Measurements from ENCODE around the gene KRTAP3-1.

KRTAP3-1 gene

DNA sequence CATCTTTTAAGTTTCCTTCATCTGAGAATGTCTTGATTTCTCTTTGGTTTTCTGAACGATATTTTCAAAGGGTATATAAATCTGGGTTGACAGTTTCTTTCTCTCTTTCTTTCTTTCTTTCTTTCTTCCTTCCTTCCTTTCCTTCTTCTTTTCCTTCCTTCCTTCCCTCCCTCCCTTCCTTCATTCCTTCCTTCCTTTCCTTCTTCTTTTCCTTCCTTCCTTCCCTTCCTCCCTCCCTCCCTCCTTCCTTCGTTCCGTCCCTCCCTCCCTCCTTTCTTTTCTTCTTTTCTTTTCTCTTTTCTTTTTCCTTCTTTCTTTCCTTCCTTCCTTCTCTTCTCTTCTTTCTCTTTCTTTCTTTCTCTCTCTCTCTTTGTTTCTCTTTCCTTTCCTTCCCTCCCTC, 34.6 kb downstream of the KRTAP3-1 start:
- no peak for TF ChIP-seq CSDC2 (CRISPR knock-in tag; IDR thresholded peaks at IDR 0.05)
- no peak for TF ChIP-seq BACH2 (CRISPR knock-in tag; IDR thresholded peaks at IDR 0.05; ENCODE audit: borderline replicate concordance)
- no peak for TF ChIP-seq ISL1 (CRISPR knock-in tag; IDR thresholded peaks at IDR 0.05)
- TF ChIP-seq, protein P1, sequence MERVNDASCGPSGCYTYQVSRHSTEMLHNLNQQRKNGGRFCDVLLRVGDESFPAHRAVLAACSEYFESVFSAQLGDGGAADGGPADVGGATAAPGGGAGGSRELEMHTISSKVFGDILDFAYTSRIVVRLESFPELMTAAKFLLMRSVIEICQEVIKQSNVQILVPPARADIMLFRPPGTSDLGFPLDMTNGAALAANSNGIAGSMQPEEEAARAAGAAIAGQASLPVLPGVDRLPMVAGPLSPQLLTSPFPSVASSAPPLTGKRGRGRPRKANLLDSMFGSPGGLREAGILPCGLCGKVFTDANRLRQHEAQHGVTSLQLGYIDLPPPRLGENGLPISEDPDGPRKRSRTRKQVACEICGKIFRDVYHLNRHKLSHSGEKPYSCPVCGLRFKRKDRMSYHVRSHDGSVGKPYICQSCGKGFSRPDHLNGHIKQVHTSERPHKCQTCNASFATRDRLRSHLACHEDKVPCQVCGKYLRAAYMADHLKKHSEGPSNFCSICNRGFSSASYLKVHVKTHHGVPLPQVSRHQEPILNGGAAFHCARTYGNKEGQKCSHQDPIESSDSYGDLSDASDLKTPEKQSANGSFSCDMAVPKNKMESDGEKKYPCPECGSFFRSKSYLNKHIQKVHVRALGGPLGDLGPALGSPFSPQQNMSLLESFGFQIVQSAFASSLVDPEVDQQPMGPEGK (CRISPR knock-in tag; IDR thresholded peaks at IDR 0.05; ENCODE audit: borderline replicate concordance), result no peak
- no peak for TF ChIP-seq ZFP30 (CRISPR knock-in tag; IDR thresholded peaks at IDR 0.05)
- no peak for TF ChIP-seq ZC3H10 (CRISPR knock-in tag; IDR thresholded peaks at IDR 0.05)
- TF ChIP-seq GLIS3 (CRISPR knock-in tag; IDR thresholded peaks at IDR 0.05), result no peak
- no peak for TF ChIP-seq TOX (CRISPR knock-in tag; IDR thresholded peaks at IDR 0.05; ENCODE audit: borderline replicate concordance)
- TF ChIP-seq PPARA (CRISPR knock-in tag; IDR thresholded peaks at IDR 0.05; ENCODE audit: borderline replicate concordance), result no peak
- no peak for TF ChIP-seq ESRRG (CRISPR knock-in tag; IDR thresholded peaks at IDR 0.05)
- TF ChIP-seq ZNF8 (CRISPR knock-in tag; IDR thresholded peaks at IDR 0.05), result no peak
- TF ChIP-seq OSR1 (CRISPR knock-in tag; IDR thresholded peaks at IDR 0.05), result no peak
- no peak for TF ChIP-seq ZNF70 (CRISPR knock-in tag; IDR thresholded peaks at IDR 0.05)
- no peak for TF ChIP-seq SNAI2 (CRISPR knock-in tag; IDR thresholded peaks at IDR 0.05)
- no peak for TF ChIP-seq TCF4 (CRISPR knock-in tag; IDR thresholded peaks at IDR 0.05; ENCODE audit: borderline replicate concordance)
- TF ChIP-seq, protein P2, sequence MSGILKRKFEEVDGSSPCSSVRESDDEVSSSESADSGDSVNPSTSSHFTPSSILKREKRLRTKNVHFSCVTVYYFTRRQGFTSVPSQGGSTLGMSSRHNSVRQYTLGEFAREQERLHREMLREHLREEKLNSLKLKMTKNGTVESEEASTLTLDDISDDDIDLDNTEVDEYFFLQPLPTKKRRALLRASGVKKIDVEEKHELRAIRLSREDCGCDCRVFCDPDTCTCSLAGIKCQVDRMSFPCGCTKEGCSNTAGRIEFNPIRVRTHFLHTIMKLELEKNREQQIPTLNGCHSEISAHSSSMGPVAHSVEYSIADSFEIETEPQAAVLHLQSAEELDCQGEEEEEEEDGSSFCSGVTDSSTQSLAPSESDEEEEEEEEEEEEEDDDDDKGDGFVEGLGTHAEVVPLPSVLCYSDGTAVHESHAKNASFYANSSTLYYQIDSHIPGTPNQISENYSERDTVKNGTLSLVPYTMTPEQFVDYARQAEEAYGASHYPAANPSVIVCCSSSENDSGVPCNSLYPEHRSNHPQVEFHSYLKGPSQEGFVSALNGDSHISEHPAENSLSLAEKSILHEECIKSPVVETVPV (CRISPR knock-in tag; IDR thresholded peaks at IDR 0.05), result no peak
- no peak for TF ChIP-seq RARB (CRISPR knock-in tag; IDR thresholded peaks at IDR 0.05)
- TF ChIP-seq, protein P3, sequence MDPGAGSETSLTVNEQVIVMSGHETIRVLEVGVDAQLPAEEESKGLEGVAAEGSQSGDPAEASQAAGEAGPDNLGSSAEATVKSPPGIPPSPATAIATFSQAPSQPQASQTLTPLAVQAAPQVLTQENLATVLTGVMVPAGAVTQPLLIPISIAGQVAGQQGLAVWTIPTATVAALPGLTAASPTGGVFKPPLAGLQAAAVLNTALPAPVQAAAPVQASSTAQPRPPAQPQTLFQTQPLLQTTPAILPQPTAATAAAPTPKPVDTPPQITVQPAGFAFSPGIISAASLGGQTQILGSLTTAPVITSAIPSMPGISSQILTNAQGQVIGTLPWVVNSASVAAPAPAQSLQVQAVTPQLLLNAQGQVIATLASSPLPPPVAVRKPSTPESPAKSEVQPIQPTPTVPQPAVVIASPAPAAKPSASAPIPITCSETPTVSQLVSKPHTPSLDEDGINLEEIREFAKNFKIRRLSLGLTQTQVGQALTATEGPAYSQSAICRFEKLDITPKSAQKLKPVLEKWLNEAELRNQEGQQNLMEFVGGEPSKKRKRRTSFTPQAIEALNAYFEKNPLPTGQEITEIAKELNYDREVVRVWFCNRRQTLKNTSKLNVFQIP (CRISPR knock-in tag; IDR thresholded peaks at IDR 0.05; ENCODE audit: borderline replicate concordance, low read depth), result no peak
- TF ChIP-seq, protein P4, sequence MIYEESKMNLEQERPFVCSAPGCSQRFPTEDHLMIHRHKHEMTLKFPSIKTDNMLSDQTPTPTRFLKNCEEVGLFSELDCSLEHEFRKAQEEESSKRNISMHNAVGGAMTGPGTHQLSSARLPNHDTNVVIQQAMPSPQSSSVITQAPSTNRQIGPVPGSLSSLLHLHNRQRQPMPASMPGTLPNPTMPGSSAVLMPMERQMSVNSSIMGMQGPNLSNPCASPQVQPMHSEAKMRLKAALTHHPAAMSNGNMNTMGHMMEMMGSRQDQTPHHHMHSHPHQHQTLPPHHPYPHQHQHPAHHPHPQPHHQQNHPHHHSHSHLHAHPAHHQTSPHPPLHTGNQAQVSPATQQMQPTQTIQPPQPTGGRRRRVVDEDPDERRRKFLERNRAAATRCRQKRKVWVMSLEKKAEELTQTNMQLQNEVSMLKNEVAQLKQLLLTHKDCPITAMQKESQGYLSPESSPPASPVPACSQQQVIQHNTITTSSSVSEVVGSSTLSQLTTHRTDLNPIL (CRISPR knock-in tag; IDR thresholded peaks at IDR 0.05; ENCODE audit: low read depth), result no peak
- ATAC-seq, result no peak

DNA sequence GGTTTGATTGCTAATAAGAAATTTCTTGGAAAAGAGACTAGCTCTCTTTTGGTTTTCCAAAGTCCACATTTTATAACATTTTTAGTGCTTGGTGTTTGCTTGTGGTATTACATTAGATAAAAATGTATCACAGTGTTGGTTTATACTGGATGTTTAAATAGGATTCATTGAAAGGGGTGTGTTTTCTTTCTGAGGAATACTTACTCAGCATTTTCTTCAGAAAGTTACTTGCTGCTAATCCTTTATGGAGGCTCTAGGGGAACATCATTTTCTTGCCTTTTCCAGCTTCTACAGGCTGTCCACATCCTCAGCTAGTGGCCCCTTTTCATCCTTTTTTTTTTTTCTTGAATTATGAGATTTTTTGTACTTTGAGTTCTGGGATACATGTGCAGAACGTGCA, 41.3 kb downstream of the KRTAP3-1 start:
- TF ChIP-seq ISL1 (CRISPR knock-in tag; IDR thresholded peaks at IDR 0.05), result no peak
- TF ChIP-seq, protein P1 (CRISPR knock-in tag; IDR thresholded peaks at IDR 0.05; ENCODE audit: borderline replicate concordance), result no peak
- TF ChIP-seq TCF4 (CRISPR knock-in tag; IDR thresholded peaks at IDR 0.05; ENCODE audit: borderline replicate concordance), result no peak
- TF ChIP-seq, protein P3 (CRISPR knock-in tag; IDR thresholded peaks at IDR 0.05; ENCODE audit: borderline replicate concordance, low read depth), result no peak
- TF ChIP-seq BACH2 (CRISPR knock-in tag; IDR thresholded peaks at IDR 0.05; ENCODE audit: borderline replicate concordance), result no peak
- no peak for TF ChIP-seq ZNF8 (CRISPR knock-in tag; IDR thresholded peaks at IDR 0.05)
- ATAC-seq, result no peak

DNA sequence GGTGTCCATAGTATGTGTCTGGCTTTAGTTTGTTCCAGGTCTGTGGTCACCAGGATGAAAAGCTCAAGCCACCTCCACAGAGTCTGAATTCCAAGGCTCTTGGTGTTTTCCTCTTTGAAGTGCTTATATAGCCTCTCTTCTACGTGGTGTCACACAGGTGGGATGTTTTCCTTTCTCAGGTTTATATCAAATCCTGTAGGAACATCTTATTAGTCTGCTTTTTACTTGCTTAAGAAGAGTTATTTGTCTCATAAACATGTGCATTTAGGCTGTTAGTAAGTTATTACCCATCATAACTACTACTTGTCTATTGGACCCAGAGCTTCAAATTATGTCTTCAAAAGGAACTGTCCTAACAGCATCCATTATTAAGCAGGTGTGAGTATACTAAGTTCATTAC, 42.1 kb downstream of the KRTAP3-1 start, which contains the start of gene KRT39:
Gene KRT39 (minus strand): TSS at position 101 of the 400 bp plus-strand sequence. CDS start 92 bp downstream, at position 9.
- no peak for ATAC-seq
- TF ChIP-seq ZC3H10 (CRISPR knock-in tag; IDR thresholded peaks at IDR 0.05) (no peak), CSDC2 (CRISPR knock-in tag; IDR thresholded peaks at IDR 0.05) (no peak)

Data from SK-N-SH treated with all-trans-retinoic acid at 6 μM for 48 hours (cell line).